ENCODE results near the gene NCAM1. TPM values are rescaled to one million over a fixed set of nuclear protein-coding genes. Genes with fewer than 3 reads are reported as not detected.

The NCAM1 gene
- total RNA-seq, 1 experiment from 2014 or later: 3.7 TPM

DNA sequence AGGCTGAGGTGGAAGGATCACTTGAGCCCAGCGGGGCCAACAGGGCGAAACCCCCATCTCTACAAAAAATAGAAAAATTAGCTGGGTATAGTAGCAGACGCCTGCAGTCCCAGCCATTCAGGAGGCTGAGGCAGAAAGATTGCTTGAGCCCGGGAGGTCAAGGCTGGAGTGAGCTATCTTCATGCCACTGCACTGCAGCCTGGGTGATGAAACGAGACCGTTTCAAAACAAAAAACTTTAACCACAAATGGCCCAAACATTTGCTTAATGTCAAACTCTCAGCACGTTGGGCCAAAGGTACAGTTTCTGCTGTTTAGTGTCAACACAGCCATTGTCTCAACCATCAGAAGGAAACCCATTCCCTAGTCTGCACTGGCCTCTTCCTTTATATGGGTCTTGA, 284.0 kb downstream of the NCAM1 start:
- H3K27ac Mint-ChIP-seq (ENCODE audit: unreplicated experiment): no peak overlapping the region
- intact Hi-C loops (cut with micrococcal nuclease; ENCODE audit: unreplicated experiment): no loop called here
- H3K4me3 Mint-ChIP-seq (ENCODE audit: low read depth, unreplicated experiment): no peak overlapping the region
- no peaks in the 10 kb centered on the region for H3K36me3 Mint-ChIP-seq (ENCODE audit: insufficient read depth, unreplicated experiment)
- no peak for DNase-seq
- no peaks in the 10 kb centered on the region for H3K9me3 Mint-ChIP-seq (ENCODE audit: low read depth, unreplicated experiment)
- BruUV-seq (replicated peaks): no TSS peak
- H3K4me1 Mint-ChIP-seq (ENCODE audit: low read depth, unreplicated experiment): no peaks in the 10 kb centered on the region
- peaks cover 89% of the 10 kb centered on the region for H3K27me3 Mint-ChIP-seq (ENCODE audit: unreplicated experiment)
- CTCF ChIA-PET: no interaction called here
- TF ChIP-seq, protein P1, sequence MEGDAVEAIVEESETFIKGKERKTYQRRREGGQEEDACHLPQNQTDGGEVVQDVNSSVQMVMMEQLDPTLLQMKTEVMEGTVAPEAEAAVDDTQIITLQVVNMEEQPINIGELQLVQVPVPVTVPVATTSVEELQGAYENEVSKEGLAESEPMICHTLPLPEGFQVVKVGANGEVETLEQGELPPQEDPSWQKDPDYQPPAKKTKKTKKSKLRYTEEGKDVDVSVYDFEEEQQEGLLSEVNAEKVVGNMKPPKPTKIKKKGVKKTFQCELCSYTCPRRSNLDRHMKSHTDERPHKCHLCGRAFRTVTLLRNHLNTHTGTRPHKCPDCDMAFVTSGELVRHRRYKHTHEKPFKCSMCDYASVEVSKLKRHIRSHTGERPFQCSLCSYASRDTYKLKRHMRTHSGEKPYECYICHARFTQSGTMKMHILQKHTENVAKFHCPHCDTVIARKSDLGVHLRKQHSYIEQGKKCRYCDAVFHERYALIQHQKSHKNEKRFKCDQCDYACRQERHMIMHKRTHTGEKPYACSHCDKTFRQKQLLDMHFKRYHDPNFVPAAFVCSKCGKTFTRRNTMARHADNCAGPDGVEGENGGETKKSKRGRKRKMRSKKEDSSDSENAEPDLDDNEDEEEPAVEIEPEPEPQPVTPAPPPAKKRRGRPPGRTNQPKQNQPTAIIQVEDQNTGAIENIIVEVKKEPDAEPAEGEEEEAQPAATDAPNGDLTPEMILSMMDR (IDR thresholded peaks at IDR 0.05; ENCODE audit: unreplicated experiment): no peak

- BruUV-seq (replicated peaks): no TSS peak
- Mint-ChIP-seq H3K27ac (ENCODE audit: unreplicated experiment) (no peak overlapping the region), H3K9me3 (ENCODE audit: low read depth, unreplicated experiment) (no peaks in the 10 kb centered on the region), H3K4me1 (ENCODE audit: low read depth, unreplicated experiment) (no peaks in the 10 kb centered on the region), H3K36me3 (ENCODE audit: insufficient read depth, unreplicated experiment) (no peaks in the 10 kb centered on the region), H3K27me3 (ENCODE audit: unreplicated experiment) (peaks cover 69% of the 10 kb centered on the region), H3K4me3 (ENCODE audit: low read depth, unreplicated experiment) (no peak overlapping the region)
- CTCF ChIA-PET: no interaction called here
- TF ChIP-seq, protein P1 (IDR thresholded peaks at IDR 0.05; ENCODE audit: unreplicated experiment): no peak
- DNase-seq: no peak
- intact Hi-C loops (cut with micrococcal nuclease; ENCODE audit: unreplicated experiment): no loop called here
Measured at GRCh38 chr11:113247221-113247620, 286.0 kb downstream of the NCAM1 start.

DNA sequence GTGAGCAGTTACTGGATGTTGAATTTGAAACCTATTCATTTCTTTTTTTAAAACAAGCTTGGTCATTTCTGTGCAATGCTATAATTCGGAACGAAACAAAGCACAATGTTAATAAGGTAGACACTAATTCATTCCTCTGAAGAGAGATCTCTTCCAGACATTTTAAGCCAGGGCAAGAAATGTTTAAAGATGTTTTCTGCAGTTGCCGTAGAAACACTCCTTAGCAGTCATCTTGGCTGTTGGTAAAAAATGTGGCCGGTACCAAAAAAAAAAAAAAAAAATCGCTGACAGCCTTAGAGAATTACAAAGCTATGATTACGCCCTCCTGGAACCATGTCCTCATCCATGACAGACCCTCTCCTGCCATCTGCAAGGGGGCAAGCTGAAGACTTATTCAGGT, 286.7 kb downstream of the NCAM1 start:
- no TSS peak for BruUV-seq (replicated peaks)

GRCh38 chr11:113248702-113249490, 287.7 kb downstream of the NCAM1 start:
- Mint-ChIP-seq H3K4me3 (ENCODE audit: low read depth, unreplicated experiment) (no peak overlapping the region), H3K4me1 (ENCODE audit: low read depth, unreplicated experiment) (no peaks in the 10 kb centered on the region), H3K27me3 (ENCODE audit: unreplicated experiment) (peaks cover 55% of the 10 kb centered on the region), H3K36me3 (ENCODE audit: insufficient read depth, unreplicated experiment) (no peaks in the 10 kb centered on the region), H3K9me3 (ENCODE audit: low read depth, unreplicated experiment) (no peaks in the 10 kb centered on the region), H3K27ac (ENCODE audit: unreplicated experiment) (no peak overlapping the region)
- CTCF ChIA-PET: no interaction called here
- no TSS peak for BruUV-seq (replicated peaks)
- TF ChIP-seq, protein P1 (IDR thresholded peaks at IDR 0.05; ENCODE audit: unreplicated experiment): no peak
- intact Hi-C loops (cut with micrococcal nuclease; ENCODE audit: unreplicated experiment): no loop called here
- no peak for DNase-seq

More for the DNA sequence above, 286.7 kb downstream of the NCAM1 start:
- Mint-ChIP-seq H3K9me3 (ENCODE audit: low read depth, unreplicated experiment) (no peaks in the 10 kb centered on the region), H3K27me3 (ENCODE audit: unreplicated experiment) (peaks cover 61% of the 10 kb centered on the region), H3K27ac (ENCODE audit: unreplicated experiment) (no peak overlapping the region), H3K4me3 (ENCODE audit: low read depth, unreplicated experiment) (no peak overlapping the region), H3K4me1 (ENCODE audit: low read depth, unreplicated experiment) (no peaks in the 10 kb centered on the region), H3K36me3 (ENCODE audit: insufficient read depth, unreplicated experiment) (no peaks in the 10 kb centered on the region)
- intact Hi-C loops (cut with micrococcal nuclease; ENCODE audit: unreplicated experiment): no loop called here
- TF ChIP-seq, protein P1 (IDR thresholded peaks at IDR 0.05; ENCODE audit: unreplicated experiment): no peak
- DNase-seq: no peak
- CTCF ChIA-PET: no interaction called here

Measured in Calu3 (cell line).